HS-5 (cell line): ENCODE data around the gene USF2.
"Not testable (repeated sequence)": the region's sequence is repeated elsewhere in the genome, so short reads cannot be mapped to it uniquely, and the experiment has no call there.

Experiments used
- DNase-seq: peaks from one replicate; pipeline ENCODE4 v3.0.0-alpha.2; 2012; ENCODE audit warnings: low read depth

USF2 gene

DNA sequence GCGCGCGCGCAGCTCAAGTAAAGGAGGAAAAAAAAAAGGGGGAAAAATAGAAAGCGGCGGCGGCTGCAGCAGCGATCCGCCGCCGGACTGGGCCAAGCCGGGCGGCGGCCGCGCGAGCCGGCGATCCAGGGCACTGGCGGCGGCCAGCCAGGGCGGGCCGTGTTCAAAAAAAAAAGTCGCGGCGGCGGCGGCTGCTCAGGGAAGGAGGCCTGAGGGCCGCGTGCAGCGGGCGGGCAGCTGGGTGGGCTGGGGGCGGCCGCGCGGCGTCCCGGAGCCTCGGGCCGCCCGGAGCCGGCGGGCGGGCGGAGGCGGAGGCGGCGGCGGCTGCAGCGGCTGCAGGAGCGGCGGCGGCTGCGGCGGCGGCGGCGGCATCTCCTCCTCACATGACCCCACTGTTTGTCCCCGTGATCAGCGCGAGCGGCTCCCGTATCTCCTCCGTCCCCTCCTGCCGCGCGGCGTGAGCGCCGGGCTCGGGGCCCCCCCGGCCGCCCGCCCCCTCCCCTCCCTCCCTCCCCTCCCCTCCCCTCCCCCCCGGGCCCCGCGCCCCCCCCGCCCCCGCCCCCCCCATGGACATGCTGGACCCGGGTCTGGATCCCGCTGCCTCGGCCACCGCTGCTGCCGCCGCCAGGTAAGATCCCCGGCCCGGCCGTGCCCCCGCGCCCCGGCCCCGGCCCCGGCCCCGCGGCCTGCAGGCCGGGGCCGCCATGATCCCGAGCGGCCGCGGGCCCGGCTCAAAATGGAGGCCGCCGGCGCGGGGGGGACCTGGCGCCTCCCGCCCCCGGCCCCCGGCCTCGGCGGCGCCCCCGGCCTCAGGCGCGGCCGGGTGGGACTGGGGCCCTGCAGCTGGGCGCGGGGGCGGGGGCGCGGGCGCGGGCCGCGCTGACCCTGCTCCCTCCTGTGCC is at the start of gene USF2:
USF2 (plus strand) TSS at position 427 of the 902 bp plus-strand sequence; CDS start at position 567, 140 bp downstream.
- no peak for DNase-seq

DNA sequence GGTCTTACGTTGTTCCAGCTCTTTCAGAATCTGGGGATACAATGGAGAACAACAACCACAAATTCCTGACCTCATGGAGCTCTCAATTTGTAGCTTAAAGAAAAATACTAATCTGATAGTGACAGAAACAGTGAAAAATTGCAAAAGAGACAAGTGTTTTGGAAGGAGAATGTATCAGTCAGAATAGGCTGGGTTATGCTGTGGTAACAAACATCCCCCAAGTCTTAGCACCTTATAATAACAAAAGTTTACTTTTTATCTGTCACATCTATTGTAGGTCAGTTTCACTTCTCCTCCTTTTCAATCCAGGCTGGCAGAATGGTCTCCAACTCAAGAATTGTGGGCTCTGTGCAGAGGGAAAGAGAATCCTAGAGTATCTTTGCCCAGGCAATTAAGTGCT is 49.8 kb upstream of the USF2 start:
- DNase-seq, result no peak

DNA sequence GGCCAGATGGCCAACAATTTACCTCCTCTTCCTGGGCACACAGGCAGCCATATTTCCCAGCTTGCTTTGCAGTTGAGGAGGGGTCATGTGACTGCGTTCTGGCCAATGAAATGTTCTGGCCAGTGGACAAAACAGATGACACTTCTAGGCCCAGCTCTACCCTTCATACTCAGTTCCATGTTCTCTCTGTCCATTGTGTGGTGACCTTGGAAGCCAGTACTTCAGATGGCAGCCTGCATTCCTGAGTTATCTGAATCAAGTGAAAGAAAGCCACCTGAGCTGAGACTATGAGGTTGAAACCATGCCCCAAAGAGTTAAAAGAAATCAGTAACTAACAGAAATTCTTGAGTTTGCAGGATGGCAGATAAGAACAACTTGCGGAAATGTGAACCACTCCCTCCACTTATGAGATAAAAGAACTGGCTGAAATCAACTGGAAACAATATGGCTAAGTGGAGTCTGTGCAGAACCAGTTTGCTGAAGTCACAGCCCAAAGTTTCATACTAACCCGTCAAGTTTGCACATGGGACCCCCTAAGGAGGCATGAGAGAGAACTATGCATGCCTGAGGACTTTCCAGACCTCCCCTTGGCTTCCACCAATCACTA is 48.3 kb upstream of the USF2 start:
- no peak for DNase-seq

DNA sequence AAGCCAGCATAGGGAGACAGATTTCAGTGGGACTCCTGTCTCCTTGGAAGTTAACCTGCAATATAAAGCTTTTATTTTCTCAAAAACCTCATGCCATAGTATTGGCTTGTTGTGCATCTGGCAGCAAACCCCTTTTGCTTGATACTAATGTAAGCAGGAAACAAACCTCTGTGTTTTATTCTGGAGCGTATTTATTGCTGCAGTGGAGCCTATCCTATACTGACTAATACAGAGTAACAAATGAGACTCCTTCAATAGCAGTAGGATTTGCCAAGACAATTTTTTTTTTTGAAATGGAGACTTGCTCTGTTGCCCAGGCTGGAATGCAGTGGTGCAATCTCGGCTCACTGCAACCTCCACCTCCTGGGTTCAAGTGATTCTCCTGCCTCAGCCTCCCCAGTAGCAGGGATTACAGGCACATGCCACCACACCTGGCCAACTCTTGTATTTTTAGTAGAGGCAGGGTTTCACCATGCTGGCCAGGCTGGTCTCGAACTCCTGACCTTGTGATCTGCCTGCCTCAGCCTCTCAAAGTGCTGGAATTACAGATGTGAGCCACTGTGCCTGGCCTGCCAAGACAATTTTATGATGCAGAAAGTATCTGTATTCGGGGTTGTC is 47.7 kb upstream of the USF2 start:
- DNase-seq, result not testable (repeated sequence)

- no peak for DNase-seq
Measured at GRCh38 chr19:35222373-35223015, 46.3 kb upstream of the USF2 start.

DNA sequence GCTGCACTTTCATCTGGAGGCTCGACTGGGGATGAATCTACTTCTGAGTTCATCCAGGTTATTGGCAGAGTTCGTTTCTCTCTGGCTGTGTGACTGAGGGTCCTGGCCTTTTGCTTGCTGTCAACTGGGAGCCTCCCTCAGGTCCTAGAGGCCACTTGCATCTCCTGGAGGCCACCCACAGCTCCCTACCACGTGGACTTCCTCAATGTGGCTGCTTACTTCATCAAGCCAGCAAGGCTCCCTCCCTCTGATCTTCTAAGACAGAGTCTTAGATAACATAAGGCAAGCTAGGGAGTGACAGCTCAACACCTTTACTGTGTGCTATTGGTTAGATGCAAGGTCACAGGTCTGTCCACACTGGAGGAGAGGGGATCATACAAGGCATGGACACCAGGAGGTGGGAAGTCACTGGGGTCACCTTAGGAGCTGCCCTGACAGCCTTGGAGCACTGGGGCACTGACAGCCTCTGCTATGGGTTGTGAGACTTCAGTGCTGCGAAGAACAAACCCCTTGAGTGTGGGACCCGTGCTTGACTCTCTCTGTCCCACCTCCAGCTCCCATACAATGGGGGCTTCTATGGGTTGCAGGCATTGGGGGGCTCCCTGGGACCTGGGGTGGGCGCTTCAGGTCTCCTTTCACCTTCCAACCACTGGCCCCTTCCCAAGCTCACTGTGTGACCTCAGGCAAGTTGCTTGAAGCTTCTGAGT is 45.5 kb upstream of the USF2 start:
- DNase-seq, result no peak

DNA sequence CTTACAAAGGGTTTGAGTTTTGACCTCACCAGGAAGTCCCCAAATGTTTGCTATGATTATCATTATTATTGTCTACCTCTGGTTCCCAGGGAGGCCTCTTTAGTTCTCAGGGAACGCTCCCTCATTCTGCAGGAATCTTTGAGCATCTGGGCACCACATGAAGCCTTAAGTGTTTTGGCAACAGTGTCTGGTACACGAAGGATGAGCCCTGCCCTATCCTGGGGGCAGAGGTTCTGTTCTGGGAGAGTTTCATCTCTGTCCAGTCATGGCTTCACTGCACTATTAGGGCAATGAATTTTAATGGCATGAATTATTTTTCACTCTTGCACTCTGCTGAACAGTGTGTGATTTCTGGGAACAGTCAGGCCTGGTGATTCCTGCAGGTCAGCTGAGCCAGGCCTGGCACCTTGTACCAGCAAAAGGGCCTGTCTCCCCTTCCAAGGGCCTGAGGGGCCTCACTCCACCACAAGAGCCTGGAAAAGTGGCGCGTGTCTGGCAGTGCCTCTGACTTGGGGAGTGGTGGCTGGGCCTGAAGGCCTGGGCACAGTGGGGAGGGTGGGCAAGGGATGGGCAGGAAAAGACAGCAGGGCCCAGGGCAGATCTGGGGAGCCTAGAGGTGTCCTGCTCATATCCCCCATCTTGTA is 44.8 kb upstream of the USF2 start:
- DNase-seq, result no peak

DNA sequence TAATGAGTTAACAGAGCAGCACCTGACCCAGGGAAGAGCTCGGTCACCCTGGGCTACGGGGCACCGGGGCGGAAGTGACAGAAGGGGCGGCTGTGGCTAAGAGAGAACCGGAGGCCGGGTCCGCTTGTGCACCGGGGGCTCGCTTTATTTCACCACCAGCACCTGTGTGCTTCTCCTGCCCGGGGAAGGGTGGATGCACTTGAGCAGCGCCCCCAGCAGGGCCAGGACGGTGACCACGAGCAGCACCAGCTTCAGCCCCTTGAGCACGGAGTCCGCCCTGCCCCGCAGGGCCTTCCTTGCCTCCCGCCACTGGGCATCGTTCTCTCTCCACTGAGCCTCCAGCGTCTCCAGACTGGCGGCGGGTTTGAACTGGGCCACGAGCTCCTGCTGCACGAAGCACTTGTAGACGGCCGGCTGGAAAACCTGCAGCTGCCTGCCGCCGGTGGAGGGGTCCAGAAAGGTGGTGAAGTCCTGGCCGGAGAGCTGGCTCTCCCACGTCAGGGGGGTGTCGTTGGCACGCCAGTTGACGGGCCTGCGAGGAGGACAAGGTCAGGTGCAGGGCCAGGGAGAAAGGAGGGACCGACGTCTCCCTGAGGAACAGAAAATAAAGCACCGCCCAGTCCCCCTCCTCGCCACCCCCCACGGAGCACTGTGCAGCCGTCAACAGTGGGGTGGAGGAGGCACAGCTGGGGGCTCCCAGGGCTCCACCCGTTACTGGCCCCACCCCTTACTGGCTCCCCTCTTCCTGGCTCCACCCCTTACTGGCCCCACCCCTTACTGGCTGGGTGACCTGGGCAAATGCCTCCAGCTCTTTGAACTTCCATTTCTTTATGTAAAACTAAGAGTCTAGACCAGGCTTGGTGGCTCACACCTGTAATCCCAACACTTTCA is 43.8 kb upstream of the USF2 start:
- no peak for DNase-seq

GRCh38 chr19:35225951-35226350 is 42.8 kb upstream of the USF2 start:
- DNase-seq, result no peak

- DNase-seq, result no peak
Measured at GRCh38 chr19:35226748-35227147, 42.0 kb upstream of the USF2 start.

- no peak for DNase-seq
Measured at GRCh38 chr19:35228177-35228930, 40.4 kb upstream of the USF2 start, which contains the start of gene FAM187B. FAM187B (minus strand) TSS chr19:35228739; CDS start chr19:35228680, 59 bp downstream.

DNA sequence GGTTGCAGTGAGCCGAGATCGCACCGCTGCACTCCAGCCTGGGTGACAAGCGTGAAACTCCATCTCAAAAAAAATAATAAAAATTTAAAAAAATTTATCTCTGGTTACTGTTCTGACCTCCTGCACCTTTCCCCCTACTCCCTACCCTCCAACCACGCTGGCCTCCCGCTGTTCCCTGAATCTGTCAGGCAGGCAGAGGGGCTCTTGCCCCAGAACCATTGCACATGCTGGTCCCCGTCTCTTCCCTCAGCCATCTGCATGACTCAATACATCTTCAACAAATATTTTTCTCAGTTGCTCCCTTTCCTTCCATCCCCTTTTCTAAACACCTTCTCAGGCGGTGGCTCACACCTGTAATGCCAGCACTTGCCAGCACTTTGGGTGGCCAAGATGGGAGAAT is 39.2 kb upstream of the USF2 start:
- DNase-seq, result no peak

- no peak for DNase-seq
Measured at GRCh38 chr19:35231956-35232645, 36.7 kb upstream of the USF2 start.

DNA sequence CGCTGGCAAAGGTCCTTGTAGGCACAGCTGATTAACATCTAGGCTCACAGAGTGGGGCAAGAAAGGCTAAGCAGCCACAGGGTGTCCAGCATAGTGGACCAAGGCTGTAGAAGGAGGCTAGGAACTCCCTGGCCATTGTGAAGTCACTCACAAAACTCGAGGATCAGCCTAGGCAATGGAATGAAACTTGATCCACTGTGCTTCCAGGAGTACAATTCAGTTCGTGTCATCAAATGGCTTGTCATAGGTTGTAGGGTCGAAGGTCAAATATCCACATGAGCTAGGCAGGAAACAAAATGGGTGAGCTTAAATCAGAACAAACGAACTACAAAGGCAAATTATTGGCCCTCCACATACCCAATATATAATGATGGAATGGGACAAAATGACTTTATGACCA is 35.9 kb upstream of the USF2 start:
- no peak for DNase-seq

DNA sequence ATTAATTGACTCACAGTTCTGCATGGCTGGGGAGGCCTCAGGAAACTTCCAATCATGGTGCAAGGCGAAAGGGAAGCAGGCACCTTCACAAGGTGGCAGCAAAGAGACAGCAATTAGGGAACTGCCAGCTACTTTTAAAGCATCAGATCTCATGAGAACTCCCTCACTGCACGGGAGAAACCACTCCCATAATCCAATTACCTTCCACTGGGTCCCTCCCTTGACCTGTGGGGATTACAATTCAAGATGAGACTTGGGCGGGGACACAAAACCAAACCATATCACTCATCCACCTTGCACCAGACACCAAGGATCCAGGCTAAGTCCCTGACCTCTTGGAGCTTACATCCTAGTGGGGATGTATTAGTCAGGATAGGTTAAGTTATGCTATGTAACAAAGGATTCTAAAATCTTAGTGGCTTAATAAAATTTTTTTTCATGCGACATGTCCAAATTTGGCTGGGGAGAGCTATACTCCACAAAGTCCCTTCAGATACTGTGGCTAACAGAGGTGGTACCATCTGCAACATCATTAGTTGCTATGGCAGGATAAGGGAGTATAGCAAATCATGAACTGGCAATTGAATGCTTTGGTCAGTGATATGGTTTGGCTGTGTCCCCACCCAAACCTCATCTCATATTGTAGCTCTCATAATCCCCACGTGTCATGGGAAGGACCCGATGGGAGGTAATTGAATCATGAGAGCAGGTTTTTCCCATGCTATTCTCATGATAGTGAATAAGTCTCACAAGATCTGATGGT is 31.9 kb upstream of the USF2 start:
- no peak for DNase-seq

GRCh38 chr19:35239597-35239996 is 29.2 kb upstream of the USF2 start:
- not testable (repeated sequence) for DNase-seq

GRCh38 chr19:35240327-35240726 is 28.4 kb upstream of the USF2 start:
- DNase-seq, result no peak

- DNase-seq, result no peak
Measured at GRCh38 chr19:35241417-35241816, 27.3 kb upstream of the USF2 start.
